GM12872 (cell line): ENCODE measurements around the gene EMP2.

Experiments
- TF ChIP-seq, protein P1 (sequence below): IDR thresholded peaks from 3 replicates; pipeline ENCODE4 v1.5.1; 2011; ENCODE audit warnings: low read depth, mild to moderate bottlenecking, low read length, moderate library complexity; ENCODE audit not compliant: insufficient read depth

EMP2 gene

DNA sequence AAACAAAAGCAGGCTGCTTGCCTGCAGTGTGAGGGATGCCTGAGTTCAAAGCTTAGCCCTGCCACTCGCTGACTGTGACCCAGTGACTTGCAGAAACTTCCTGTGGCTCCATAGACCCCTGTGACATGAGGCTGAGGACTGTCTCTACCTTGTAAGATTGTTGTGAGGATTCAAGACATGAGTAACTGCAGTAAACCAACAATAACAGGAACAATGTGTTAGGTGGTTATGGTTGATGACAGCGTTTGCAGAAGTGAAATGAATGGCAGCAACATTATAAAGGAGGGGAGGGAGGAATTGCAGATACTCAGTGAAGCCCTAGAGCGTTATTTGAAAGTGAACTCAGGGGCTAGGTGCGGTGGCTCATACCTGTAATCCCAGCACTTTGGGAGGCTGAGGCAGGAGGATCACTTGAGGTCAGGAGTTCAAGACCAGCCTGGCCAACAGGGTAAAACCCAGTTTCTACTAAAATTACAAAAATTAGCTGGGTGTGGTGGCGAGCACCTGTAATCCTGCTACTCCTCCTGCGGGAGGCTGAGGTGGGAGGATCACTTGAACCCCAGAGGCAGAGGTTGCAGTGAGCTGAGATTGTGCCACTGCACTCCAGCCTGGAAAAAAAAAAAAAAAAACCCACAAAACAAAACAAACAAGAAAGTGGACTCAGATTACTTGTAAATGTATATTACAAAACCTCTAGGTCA, 33.5 kb upstream of the EMP2 start:
- TF ChIP-seq, protein P1, sequence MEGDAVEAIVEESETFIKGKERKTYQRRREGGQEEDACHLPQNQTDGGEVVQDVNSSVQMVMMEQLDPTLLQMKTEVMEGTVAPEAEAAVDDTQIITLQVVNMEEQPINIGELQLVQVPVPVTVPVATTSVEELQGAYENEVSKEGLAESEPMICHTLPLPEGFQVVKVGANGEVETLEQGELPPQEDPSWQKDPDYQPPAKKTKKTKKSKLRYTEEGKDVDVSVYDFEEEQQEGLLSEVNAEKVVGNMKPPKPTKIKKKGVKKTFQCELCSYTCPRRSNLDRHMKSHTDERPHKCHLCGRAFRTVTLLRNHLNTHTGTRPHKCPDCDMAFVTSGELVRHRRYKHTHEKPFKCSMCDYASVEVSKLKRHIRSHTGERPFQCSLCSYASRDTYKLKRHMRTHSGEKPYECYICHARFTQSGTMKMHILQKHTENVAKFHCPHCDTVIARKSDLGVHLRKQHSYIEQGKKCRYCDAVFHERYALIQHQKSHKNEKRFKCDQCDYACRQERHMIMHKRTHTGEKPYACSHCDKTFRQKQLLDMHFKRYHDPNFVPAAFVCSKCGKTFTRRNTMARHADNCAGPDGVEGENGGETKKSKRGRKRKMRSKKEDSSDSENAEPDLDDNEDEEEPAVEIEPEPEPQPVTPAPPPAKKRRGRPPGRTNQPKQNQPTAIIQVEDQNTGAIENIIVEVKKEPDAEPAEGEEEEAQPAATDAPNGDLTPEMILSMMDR: no peak

DNA sequence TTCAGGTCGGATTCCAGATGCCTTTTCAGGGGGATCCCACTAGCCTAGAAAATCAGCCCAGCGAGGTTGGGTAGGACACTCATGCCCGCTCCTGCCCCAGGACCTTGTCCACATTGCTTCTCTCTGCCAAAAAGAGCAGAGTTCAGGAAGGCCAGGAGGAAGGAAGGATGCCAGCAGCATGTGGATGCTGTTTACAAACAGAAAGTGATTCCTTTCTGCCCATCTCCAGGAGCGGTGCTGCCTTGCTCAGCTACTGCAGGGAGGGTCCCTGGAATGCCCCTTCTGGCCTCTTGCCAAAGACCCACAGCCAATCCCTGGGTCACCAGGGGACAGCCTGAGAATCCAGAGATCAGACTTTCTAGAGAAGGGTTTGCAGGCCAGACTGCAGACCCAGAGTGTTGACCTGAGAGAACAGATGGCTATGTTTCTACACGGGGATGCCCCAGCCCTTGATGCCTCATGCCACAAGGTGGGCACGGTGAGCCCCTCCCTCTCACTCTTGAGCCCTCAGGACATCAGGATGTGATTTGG, 32.3 kb upstream of the EMP2 start:
- TF ChIP-seq, protein P1: no peak

DNA sequence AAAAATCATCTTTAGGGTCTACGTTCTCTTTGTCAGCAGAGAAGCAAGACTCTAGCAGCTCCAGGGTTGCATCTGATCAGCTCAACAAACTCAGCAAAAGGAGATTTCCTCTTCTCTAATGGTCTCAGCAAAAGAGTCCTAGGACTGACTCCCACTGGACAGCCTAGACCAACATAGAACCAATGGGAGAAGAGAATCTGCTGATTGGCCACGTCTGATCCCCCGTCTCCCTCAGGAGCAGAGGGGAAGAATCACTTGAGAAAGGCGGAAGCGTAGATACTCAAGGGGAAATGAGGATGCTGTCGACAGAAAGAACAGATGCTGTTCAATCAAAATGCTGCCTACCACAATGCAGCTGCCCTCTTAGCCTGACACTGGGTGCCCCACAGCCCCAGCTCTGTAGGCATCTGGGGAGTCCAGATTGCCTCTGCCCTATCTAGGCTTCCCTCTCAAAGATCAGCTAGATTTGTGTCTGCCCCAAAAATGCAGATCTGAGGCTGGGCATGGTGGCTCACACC, 31.5 kb upstream of the EMP2 start:
- TF ChIP-seq, protein P1: no peak

DNA sequence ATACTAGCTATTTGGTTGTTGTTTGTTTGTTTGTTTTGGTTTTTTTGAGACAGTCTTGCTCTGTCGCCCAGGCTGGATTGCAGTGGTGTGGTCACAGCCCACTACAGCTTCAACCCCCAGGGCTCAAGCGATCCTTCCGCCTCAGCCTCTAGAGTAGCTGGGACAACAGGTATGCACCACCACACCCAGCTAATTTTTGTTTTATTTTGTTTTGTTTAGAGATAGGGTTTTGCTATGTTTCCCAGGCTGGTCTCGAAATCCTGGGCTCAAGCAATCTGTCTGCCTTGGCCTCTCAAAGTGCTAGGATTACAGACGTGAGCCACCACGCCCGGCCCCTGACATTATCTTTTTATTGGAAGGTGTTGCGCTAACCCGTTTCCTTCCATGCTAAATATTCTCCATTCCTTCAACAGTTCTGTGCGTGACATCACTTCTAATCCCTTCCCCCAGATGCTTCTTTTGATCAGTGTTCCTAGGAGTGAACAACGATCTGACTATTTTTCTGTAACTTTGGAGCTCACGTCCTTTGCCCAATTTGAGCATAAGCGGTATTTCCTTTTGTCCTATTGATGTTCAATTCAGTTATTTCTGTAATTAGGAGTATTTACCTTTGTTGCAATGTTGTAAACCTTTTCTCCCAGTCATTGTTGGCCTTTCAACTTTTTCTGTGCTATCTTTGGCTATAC, 30.2 kb upstream of the EMP2 start:
- TF ChIP-seq, protein P1: no peak

DNA sequence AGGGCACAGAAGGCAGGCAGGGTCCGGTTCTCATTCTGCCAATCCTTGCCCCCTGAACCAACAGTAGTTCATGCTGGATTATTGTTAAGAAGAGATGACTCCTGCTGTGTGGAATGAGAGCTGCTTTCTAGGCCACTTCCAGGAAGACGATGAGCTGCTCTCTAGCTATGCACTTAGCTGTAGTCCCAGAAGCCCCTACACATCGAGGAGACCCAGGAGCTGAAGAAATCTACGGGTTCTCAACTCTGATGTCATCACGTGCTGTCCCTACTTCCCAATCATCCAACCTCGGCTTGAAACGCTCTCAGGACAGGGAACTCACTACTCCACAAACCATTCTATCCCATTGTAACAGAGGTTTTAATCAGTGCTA, 29.0 kb upstream of the EMP2 start:
- TF ChIP-seq, protein P1: no peak

DNA sequence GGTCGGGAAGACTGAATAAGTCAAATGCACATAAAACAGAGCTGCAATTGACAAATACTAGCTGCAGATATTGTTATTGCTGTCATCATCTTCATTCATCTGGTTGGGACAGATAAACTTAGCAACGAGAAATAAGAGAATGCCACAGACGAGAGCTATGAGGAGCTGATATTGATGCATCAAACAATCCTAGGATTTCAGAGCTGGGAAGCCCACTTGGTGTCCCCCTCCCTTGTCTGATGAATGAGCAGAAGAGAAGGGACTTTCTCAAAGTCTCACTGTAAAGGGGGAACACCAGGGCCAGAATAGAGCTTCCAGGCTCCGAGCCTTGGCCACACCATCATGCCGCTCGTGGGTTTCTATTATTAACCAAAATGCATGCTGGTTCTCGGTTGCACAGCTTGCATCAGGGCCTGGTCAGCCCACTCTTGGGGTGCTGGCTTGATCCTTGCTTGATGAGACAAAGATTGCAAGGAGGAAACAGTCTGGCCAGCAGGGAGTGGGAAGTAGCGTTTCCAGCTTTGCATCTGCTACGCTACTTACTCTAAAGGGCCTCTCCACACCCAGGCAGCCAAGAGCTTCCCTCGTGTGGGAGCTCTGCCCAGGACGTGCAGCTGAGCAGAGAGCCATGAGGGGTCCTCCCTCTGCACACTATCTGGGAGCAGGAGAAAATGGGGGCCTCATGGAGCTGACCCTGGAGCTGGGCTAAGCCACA, 28.4 kb upstream of the EMP2 start:
- TF ChIP-seq, protein P1: no peak

DNA sequence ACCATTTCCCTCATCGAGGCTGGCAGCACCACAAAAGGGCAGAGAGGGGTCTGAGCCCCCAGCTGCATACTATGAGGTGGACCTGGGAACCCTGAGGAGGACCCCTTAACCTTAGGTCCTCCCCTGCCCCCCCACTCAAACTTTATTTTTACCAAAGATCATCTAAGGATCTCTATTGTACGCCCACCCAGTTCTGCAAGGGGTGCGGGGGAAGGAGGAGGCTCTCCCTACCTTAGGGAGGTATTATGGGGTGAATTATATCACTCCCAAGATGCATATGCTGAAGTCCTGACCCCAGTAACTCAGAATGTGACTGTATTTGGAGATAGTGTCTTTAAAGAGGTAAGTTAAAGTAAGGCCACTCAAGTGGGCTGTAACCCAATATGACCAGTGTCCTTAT, 26.8 kb upstream of the EMP2 start:
- TF ChIP-seq, protein P1: no peak
